ENCODE results near the gene MARCHF11. TPM values are rescaled to one million over a fixed set of nuclear protein-coding genes. Genes with fewer than 3 reads are reported as not detected.

The MARCHF11 gene
- total RNA-seq, 4 donors from 2014 or later: not detected

DNA sequence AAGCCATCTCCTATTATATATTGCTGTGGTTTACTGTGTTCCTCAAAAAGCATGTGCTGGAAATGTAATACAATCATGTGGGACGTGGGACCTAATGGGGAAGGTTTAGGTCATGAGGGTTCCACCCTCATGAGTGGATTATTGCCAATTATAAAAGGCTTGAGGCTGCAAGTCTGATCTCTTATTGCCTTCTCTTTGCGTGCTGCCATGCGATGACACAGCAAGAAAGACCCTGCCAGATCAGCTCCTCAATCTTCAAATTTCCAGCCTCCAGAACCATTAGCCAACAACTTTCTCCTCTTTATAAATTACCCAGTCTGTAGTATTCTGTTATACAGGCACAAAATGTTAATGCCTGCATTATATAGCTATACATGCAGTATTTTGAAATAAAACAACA is 45.4 kb downstream of the MARCHF11 start:
- intact Hi-C loops (cut with DNase I; ENCODE audit: low total_unique reads) (no loop called here), in situ Hi-C loops (cut with MboI; ENCODE audit: low pct_ligation_motif_present in 1 of 4, low pct_unique_long_range_greater_than_20kb in 1 of 4, low sequenced_read_pairs in 3 of 4) (no loop called here)
- H3K4me3 ChIP-seq: no peak overlapping the region
- TF ChIP-seq EP300 (IDR thresholded peaks at IDR 0.05; ENCODE audit: low read depth): no peak
- TF ChIP-seq, protein P1, sequence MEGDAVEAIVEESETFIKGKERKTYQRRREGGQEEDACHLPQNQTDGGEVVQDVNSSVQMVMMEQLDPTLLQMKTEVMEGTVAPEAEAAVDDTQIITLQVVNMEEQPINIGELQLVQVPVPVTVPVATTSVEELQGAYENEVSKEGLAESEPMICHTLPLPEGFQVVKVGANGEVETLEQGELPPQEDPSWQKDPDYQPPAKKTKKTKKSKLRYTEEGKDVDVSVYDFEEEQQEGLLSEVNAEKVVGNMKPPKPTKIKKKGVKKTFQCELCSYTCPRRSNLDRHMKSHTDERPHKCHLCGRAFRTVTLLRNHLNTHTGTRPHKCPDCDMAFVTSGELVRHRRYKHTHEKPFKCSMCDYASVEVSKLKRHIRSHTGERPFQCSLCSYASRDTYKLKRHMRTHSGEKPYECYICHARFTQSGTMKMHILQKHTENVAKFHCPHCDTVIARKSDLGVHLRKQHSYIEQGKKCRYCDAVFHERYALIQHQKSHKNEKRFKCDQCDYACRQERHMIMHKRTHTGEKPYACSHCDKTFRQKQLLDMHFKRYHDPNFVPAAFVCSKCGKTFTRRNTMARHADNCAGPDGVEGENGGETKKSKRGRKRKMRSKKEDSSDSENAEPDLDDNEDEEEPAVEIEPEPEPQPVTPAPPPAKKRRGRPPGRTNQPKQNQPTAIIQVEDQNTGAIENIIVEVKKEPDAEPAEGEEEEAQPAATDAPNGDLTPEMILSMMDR (IDR thresholded peaks at IDR 0.05): no peak
- TF ChIP-seq POLR2A (IDR thresholded peaks at IDR 0.05): no peak
- TF ChIP-seq POLR2AphosphoS5 (IDR thresholded peaks at IDR 0.05): no peak
- no peak overlapping the region for H3K27ac ChIP-seq
- no peaks in the 10 kb centered on the region for H3K9me3 ChIP-seq
- DNase-seq: no peak
- H3K27me3 ChIP-seq: no peaks in the 10 kb centered on the region
- 74 to 78% methylated on average over 3 of the region's 3 CpGs for WGBS, 2 donors (ENCODE audit: low coverage in 1 of 2)
- no peaks in the 10 kb centered on the region for H3K36me3 ChIP-seq
- no peaks in the 10 kb centered on the region for H3K4me1 ChIP-seq

DNA sequence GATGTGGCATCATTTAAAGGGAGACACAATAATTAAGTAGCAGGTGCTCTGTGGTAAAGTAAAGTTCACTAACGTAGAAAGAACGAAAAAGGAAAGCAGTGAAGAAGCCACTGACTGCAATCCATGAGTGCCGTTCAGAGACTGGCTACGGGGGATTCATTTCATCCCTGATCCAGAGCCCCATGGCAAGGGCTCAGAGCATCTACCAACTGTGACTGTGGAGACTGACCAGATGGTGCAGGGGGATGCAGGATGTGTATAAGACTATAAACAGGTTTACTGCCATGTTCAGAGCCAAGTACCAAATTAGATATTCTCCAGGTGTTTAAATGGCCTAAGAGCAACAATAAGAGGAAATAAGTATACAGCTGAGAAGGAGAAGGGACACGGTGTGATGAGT is 47.7 kb downstream of the MARCHF11 start:
- no peak for DNase-seq
- no peak overlapping the region for H3K27ac ChIP-seq
- TF ChIP-seq POLR2A (IDR thresholded peaks at IDR 0.05): no peak
- no peak for TF ChIP-seq EP300 (IDR thresholded peaks at IDR 0.05; ENCODE audit: low read depth)
- TF ChIP-seq, protein P1 (IDR thresholded peaks at IDR 0.05): no peak
- TF ChIP-seq POLR2AphosphoS5 (IDR thresholded peaks at IDR 0.05): no peak
- WGBS, 2 donors (ENCODE audit: low coverage in 1 of 2): 60 to 75% methylated on average over 4 to 5 of the region's 5 CpGs
- no peaks in the 10 kb centered on the region for H3K27me3 ChIP-seq
- in situ Hi-C loops (cut with MboI; ENCODE audit: low pct_ligation_motif_present in 1 of 4, low pct_unique_long_range_greater_than_20kb in 1 of 4, low sequenced_read_pairs in 3 of 4) (no loop called here), intact Hi-C loops (cut with DNase I; ENCODE audit: low total_unique reads) (no loop called here)
- no peaks in the 10 kb centered on the region for H3K36me3 ChIP-seq
- no peaks in the 10 kb centered on the region for H3K4me1 ChIP-seq
- H3K4me3 ChIP-seq: no peak overlapping the region
- H3K9me3 ChIP-seq: no peaks in the 10 kb centered on the region

DNA sequence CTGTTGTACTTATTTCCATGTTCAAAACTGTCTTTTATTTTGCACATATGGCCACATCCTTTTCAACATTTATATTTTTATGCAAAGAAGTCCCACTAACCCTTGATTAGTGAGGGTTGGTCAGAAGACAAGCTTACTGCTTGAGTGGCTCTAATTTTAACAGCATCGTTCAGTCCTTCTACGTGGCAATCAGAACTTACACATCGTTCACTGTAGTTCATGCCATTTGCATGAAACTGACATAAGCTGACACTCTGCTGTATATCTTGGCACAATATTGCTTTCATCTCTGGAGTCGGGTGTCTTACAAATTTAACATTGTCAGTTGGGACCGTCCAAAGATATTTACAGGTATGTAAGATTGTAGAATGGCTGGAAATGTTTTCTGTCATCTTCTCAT is 50.6 kb downstream of the MARCHF11 start:
- intact Hi-C loops (cut with DNase I; ENCODE audit: low total_unique reads) (no loop called here), in situ Hi-C loops (cut with MboI; ENCODE audit: low pct_ligation_motif_present in 1 of 4, low pct_unique_long_range_greater_than_20kb in 1 of 4, low sequenced_read_pairs in 3 of 4) (no loop called here)
- no peak overlapping the region for H3K27ac ChIP-seq
- H3K36me3 ChIP-seq: no peaks in the 10 kb centered on the region
- H3K4me3 ChIP-seq: no peak overlapping the region
- TF ChIP-seq POLR2AphosphoS5 (IDR thresholded peaks at IDR 0.05) (no peak), EP300 (IDR thresholded peaks at IDR 0.05; ENCODE audit: low read depth) (no peak), POLR2A (IDR thresholded peaks at IDR 0.05) (no peak)
- TF ChIP-seq, protein P1 (IDR thresholded peaks at IDR 0.05): no peak
- H3K27me3 ChIP-seq: no peaks in the 10 kb centered on the region
- H3K4me1 ChIP-seq: no peaks in the 10 kb centered on the region
- WGBS, 2 donors (ENCODE audit: low coverage in 1 of 2): 55 to 63% methylated on average over 5 of the region's 5 CpGs
- no peak for DNase-seq
- no peaks in the 10 kb centered on the region for H3K9me3 ChIP-seq

DNA sequence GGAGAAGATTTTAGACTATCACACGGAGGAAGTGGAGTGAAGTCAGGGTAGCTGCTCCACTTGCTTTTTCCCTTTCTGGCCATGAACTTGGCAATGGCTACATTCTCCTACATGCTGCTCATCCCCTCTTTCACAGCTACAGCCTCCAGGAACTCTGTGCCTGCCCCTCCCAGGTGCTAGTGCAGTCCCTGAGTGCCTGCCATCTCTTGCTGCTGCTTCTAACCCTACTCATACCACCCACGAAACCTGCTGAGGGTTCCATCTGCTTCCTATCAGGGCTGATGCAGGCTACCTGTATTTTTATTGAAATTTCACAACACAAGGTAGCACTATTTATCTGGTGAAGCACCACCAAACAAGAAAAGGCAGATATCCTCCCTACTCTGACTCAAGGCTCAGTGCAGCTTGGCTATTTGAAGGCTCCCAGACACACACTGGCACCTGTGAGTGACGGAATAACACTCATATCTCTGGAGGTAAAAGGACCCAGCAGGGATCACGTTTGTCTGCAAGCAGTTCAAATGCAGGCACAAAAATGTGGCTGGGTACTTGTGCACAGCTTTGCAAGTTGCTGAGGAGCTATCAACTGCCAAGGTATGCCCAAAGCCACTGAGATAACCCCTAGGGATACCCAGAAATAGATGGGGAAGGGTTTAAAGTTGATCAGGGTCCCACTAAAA is 51.6 kb downstream of the MARCHF11 start:
- Histone ChIP-seq H3K36me3 (no peaks in the 10 kb centered on the region), H3K9me3 (no peaks in the 10 kb centered on the region), H3K4me1 (no peaks in the 10 kb centered on the region), H3K4me3 (no peak overlapping the region), H3K27me3 (no peaks in the 10 kb centered on the region), H3K27ac (no peak overlapping the region)
- in situ Hi-C loops (cut with MboI; ENCODE audit: low pct_ligation_motif_present in 1 of 4, low pct_unique_long_range_greater_than_20kb in 1 of 4, low sequenced_read_pairs in 3 of 4): no loop called here
- no peak for DNase-seq
- 62 to 71% methylated on average over 1 to 4 of the region's 4 CpGs for WGBS, 2 donors (ENCODE audit: low coverage in 1 of 2)
- intact Hi-C loops (cut with DNase I; ENCODE audit: low total_unique reads): no loop called here
- no peak for TF ChIP-seq POLR2A (IDR thresholded peaks at IDR 0.05)
- TF ChIP-seq EP300 (IDR thresholded peaks at IDR 0.05; ENCODE audit: low read depth): no peak
- TF ChIP-seq, protein P1 (IDR thresholded peaks at IDR 0.05): no peak
- TF ChIP-seq POLR2AphosphoS5 (IDR thresholded peaks at IDR 0.05): no peak

All from transverse colon (tissue), 4 donors.